HCT116 (cell line): ENCODE results near the gene SLC18B1. TPM values are rescaled to one million over a fixed set of nuclear protein-coding genes. Genes with fewer than 3 reads are reported as not detected.

Experiments used
- ATAC-seq: fragments of 200-7000 bp; cut with Tn5 transposase; 2 replicates; pipeline ENCODE4 v1.9.1; 2020; ENCODE audit warnings: mild to moderate bottlenecking, moderate library complexity
- BruUV-seq: library from RNA; stranded (reverse); fragments of 400-500 nt; replicated peaks from 2 replicates; lab custom pipeline; 2021; lab: Mats Ljungman, UMichigan
- CTCF ChIA-PET: fragments of 300-600 bp; sonication (Branson Sonifier 250); formaldehyde crosslinking; loops from one replicate; lab custom pipeline; 2021; ENCODE audit warnings: antibody characterized with exemption; lab: Charles Lee
- POLR2A ChIA-PET: fragments of 300-600, 350-600 bp; sonication (Branson Sonifier 250); formaldehyde crosslinking; loops from one replicate; lab custom pipeline; 2021; ENCODE audit warnings: antibody characterized with exemption; lab: Charles Lee
- RAD21 ChIA-PET, 2 experiments: fragments of 300-600 bp; sonication (Branson Sonifier 250); formaldehyde crosslinking; loops; one replicate each; lab custom pipeline; 2023; ENCODE audit warnings: low total read pairs in 2 of 2; ENCODE audit not compliant: uncharacterized antibody in 2 of 2, unreplicated experiment in 2 of 2, low non-redundant PET in 1 of 2; lab: Charles Lee
- DNase-seq: peaks from one replicate; pipeline ENCODE4 v3.0.0-alpha.2; 2010; ENCODE audit warnings: low read depth, low spot score
- H2AFZ ChIP-seq: fragments of 200-600 bp; shearing (Covaris generic), sonication (generic); 2 replicates; pipeline ENCODE4 v1.6.1; 2017; ENCODE audit warnings: low read depth, mixed run types, mixed read lengths, antibody characterized with exemption, low read length; ENCODE audit not compliant: poor library complexity, severe bottlenecking
- H3K27ac ChIP-seq: 2 replicates; pipeline ENCODE4 v1.5.1; 2012; ENCODE audit warnings: low read depth, low read length
- H3K27me3 ChIP-seq: fragments of 200-600 bp; sonication (generic); 2 replicates; pipeline ENCODE4 v1.6.1; 2016; ENCODE audit warnings: mixed run types, low read length, mixed read lengths; ENCODE audit not compliant: insufficient read depth
- H3K36me3 ChIP-seq, 2 experiments: fragments of 200-500 bp in 1 of 2; fragments of 200-600 bp in 1 of 2; sonication (Bioruptor generic) in 1 of 2; sonication (generic) in 1 of 2; 2 replicates each; pipeline versions ENCODE4 v1.5.1 to v1.6.1; 2014 to 2016; ENCODE audit warnings: low read length in 2 of 2, inconsistent platforms in 1 of 2, mixed read lengths in 1 of 2, mixed run types in 1 of 2; ENCODE audit not compliant: insufficient read depth in 2 of 2, control insufficient read depth in 1 of 2
- H3K4me1 ChIP-seq, 2 experiments: fragments of 200-600 bp in 1 of 2; sonication (generic) in 1 of 2; 2 replicates each; pipeline versions ENCODE4 v1.5.1 to v1.6.1; 2012 to 2017; ENCODE audit warnings: low read length in 2 of 2, inconsistent platforms in 1 of 2, mild to moderate bottlenecking in 1 of 2, mixed read lengths in 1 of 2, mixed run types in 1 of 2, moderate library complexity in 1 of 2; ENCODE audit not compliant: insufficient read depth in 2 of 2, control insufficient read depth in 1 of 2
- H3K4me2 ChIP-seq: fragments of 200-600 bp; sonication (generic); 2 replicates; pipeline ENCODE4 v1.6.1; 2017; ENCODE audit warnings: mixed run types, low read length, mixed read lengths
- H3K4me3 ChIP-seq, 2 experiments: fragments of 200-600 bp in 1 of 2; sonication (generic) in 1 of 2; replicated peaks in 1 of 2; 2 replicates each; pipeline ENCODE4 v1.5.1; 2011 to 2016; ENCODE audit warnings: low read length in 2 of 2, control low read depth in 1 of 2, low read depth in 1 of 2, mild to moderate bottlenecking in 1 of 2, mixed read lengths in 1 of 2, mixed run types in 1 of 2
- H3K79me2 ChIP-seq: fragments of 200-600 bp; sonication (generic); 2 replicates; pipeline ENCODE4 v1.6.1; 2017; ENCODE audit warnings: mild to moderate bottlenecking, mixed run types, low read length, moderate library complexity, mixed read lengths; ENCODE audit not compliant: insufficient read depth
- H3K9ac ChIP-seq: fragments of 200-600 bp; sonication (generic); 2 replicates; pipeline ENCODE4 v1.6.1; 2016; ENCODE audit warnings: low read length, mixed read lengths
- H3K9me2 ChIP-seq: fragments of 200-600 bp; sonication (generic), shearing (Covaris generic); 2 replicates; pipeline ENCODE4 v1.6.1; 2017; ENCODE audit warnings: mixed run types, mild to moderate bottlenecking, moderate library complexity; ENCODE audit not compliant: insufficient read depth
- H3K9me3 ChIP-seq, 2 experiments: fragments of 200-500 bp in 1 of 2; fragments of 200-600 bp in 1 of 2; sonication (Bioruptor generic) in 1 of 2; sonication (generic) in 1 of 2; 2 replicates each; pipeline ENCODE4 v1.6.1; 2014 to 2017; ENCODE audit warnings: low read length in 2 of 2, mixed read lengths in 2 of 2, inconsistent platforms in 1 of 2, low read depth in 1 of 2, mild to moderate bottlenecking in 1 of 2, mixed run types in 1 of 2, moderate library complexity in 1 of 2; ENCODE audit not compliant: control insufficient read depth in 1 of 2, insufficient read depth in 1 of 2
- H4K20me1 ChIP-seq: fragments of 200-600 bp; sonication (generic), shearing (Covaris generic); 2 replicates; pipeline ENCODE4 v1.6.1; 2017; ENCODE audit warnings: mixed run types, mild to moderate bottlenecking, moderate library complexity; ENCODE audit not compliant: insufficient read depth
- ATF3 ChIP-seq: IDR thresholded peaks from 2 replicates; pipeline ENCODE4 v1.6.1; 2012
- CTCF ChIP-seq, 3 experiments: fragments of 200-600 bp in 1 of 3; sonication (generic) in 1 of 3; IDR thresholded peaks in 2 of 3; conservative IDR thresholded peaks in 1 of 3; 2 replicates each; pipeline ENCODE4 v1.5.1; 2012 to 2017; ENCODE audit warnings: low read depth in 2 of 3, low read length in 2 of 3, antibody characterized with exemption in 1 of 3, borderline replicate concordance in 1 of 3, control low read depth in 1 of 3, mild to moderate bottlenecking in 1 of 3, mixed read lengths in 1 of 3, mixed run types in 1 of 3, moderate library complexity in 1 of 3; ENCODE audit not compliant: insufficient read depth in 1 of 3
- EGR1 ChIP-seq: IDR thresholded peaks from 2 replicates; pipeline ENCODE4 v1.6.1; 2012; ENCODE audit warnings: low read depth
- JUND ChIP-seq: IDR thresholded peaks from 2 replicates; pipeline ENCODE4 v1.6.1; 2012
- POLR2AphosphoS5 ChIP-seq: IDR thresholded peaks from 2 replicates; pipeline ENCODE4 v1.6.1; 2011; ENCODE audit warnings: mild to moderate bottlenecking, low read depth, low read length, moderate library complexity
- REST ChIP-seq: IDR thresholded peaks from 2 replicates; pipeline ENCODE4 v1.6.1; 2012; ENCODE audit warnings: low read depth
- SIN3A ChIP-seq: IDR thresholded peaks from 2 replicates; pipeline ENCODE4 v1.6.1; 2012; ENCODE audit warnings: low read depth
- ZBTB33 ChIP-seq: IDR thresholded peaks from 2 replicates; pipeline ENCODE4 v1.6.1; 2011; ENCODE audit warnings: mild to moderate bottlenecking, low read length, moderate library complexity; ENCODE audit not compliant: insufficient replicate concordance; ENCODE audit errors: extremely low read depth
- ZFX ChIP-seq: fragments of 450-650 bp; IDR thresholded peaks from 2 replicates; pipeline ENCODE4 v1.6.1; 2017
- ZNF274 ChIP-seq: fragments of 200-500 bp; sonication (Bioruptor generic); IDR thresholded peaks from 2 replicates; pipeline ENCODE4 v1.6.1; 2014; ENCODE audit warnings: mild to moderate bottlenecking, low read depth, low read length, inconsistent platforms
- intact Hi-C: fragments of 100-400 bp; cut with micrococcal nuclease; formaldehyde crosslinking; loops from 2 replicates; pipeline ENCODE4 v1.10.0; 2022
- total RNA-seq: library from RNA; stranded (reverse); gene quantifications from one replicate; pipeline ENCODE4 v1.2.1, GENCODE V29; 2021; ENCODE audit not compliant: unreplicated experiment

Gene SLC18B1
- total RNA-seq, 1 experiment from 2014 or later: 18.1 TPM

DNA sequence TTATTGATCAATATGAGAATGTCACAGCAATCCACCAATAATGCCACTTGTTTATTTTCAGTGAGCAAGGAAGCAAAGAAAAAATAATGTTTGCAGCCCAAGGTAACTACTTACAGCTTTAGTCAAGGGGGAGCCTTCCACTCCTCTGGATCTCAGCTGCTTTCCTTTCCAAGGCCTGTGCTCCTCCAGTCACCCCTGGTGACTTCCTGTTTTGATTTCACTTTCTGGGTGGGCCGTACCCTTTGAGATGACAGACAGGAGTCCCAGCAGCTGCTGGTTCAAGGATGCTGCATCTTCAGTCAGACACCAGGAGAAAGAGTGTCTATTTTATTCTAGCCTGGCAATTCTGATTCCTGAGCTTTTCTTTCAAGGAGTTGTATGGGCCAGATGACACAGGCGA lies 35.2 kb downstream of the SLC18B1 start:
- no peaks in the 10 kb centered on the region for H3K36me3 ChIP-seq
- no peak overlapping the region for H3K4me3 ChIP-seq
- no peaks in the 10 kb centered on the region for H4K20me1 ChIP-seq
- intact Hi-C loops: no loop called here
- no peak overlapping the region for H3K9ac ChIP-seq
- DNase-seq (no peak), ATAC-seq (no peak)
- ChIA-PET POLR2A (no interaction called here), RAD21 (no interaction called here), CTCF (no interaction called here)
- BruUV-seq: no TSS peak
- TF ChIP-seq ZNF274: no peak
- TF ChIP-seq ATF3: no peak
- no peak for TF ChIP-seq REST
- no peak for TF ChIP-seq ZBTB33
- no peak for TF ChIP-seq JUND
- no peak for TF ChIP-seq POLR2AphosphoS5
- no peak for TF ChIP-seq SIN3A
- no peak for TF ChIP-seq EGR1
- TF ChIP-seq ZFX: no peak
- no peak for TF ChIP-seq CTCF (IDR thresholded peaks at IDR 0.05 in 2 of 3, conservative IDR thresholded peaks at IDR 0.05 in 1 of 3; ENCODE audit: borderline replicate concordance in 1 of 3, insufficient read depth in 1 of 3, low read depth in 2 of 3, low read length in 2 of 3)
- peaks cover 0 to 5% of the 10 kb centered on the region in 2 experiments; a peak in 2 of 4 replicates for H3K4me1 ChIP-seq
- no peak overlapping the region for H2AFZ ChIP-seq
- no peaks in the 10 kb centered on the region for H3K9me2 ChIP-seq
- H3K79me2 ChIP-seq: no peaks in the 10 kb centered on the region
- H3K27ac ChIP-seq: no peak overlapping the region
- H3K27me3 ChIP-seq: no peaks in the 10 kb centered on the region
- H3K4me2 ChIP-seq: no peak overlapping the region
- no peaks in the 10 kb centered on the region for H3K9me3 ChIP-seq
